Mesenchymal stem cell (in vitro differentiated cells and primary cell): ENCODE measurements around the gene EPHB6.

Experiments used
- DNase-seq: peaks from one replicate; pipeline ENCODE4 v3.0.0-alpha.2; 2013
- H2AFZ ChIP-seq: one replicate; pipeline ENCODE4 v1.6.1; 2013; ENCODE audit warnings: low read depth, mild to moderate bottlenecking, control low read depth, inconsistent platforms, low read length, moderate library complexity
- H2AK5ac ChIP-seq: 2 replicates; pipeline ENCODE4 v1.6.1; 2013; ENCODE audit warnings: low read length, moderate library complexity, mild to moderate bottlenecking, inconsistent platforms; ENCODE audit not compliant: severe bottlenecking
- H2BK120ac ChIP-seq: one replicate; pipeline ENCODE4 v1.6.1; 2013; ENCODE audit warnings: low read depth, mild to moderate bottlenecking, inconsistent platforms, low read length, moderate library complexity
- H2BK12ac ChIP-seq, 2 experiments: one replicate each; pipeline ENCODE4 v1.6.1; 2013; ENCODE audit warnings: inconsistent platforms in 2 of 2, low read length in 2 of 2, mild to moderate bottlenecking in 2 of 2, moderate library complexity in 2 of 2, control low read depth in 1 of 2
- H2BK15ac ChIP-seq: one replicate; pipeline ENCODE4 v1.6.1; 2013; ENCODE audit warnings: mild to moderate bottlenecking, low read depth, inconsistent platforms; ENCODE audit not compliant: poor library complexity, severe bottlenecking
- H2BK5ac ChIP-seq: 2 replicates; pipeline ENCODE4 v1.6.1; 2013; ENCODE audit warnings: low read depth, mild to moderate bottlenecking, low read length, control low read depth, inconsistent platforms; ENCODE audit not compliant: poor library complexity, severe bottlenecking
- H3K14ac ChIP-seq, 2 experiments: one replicate each; pipeline ENCODE4 v1.6.1; 2013; ENCODE audit warnings: inconsistent platforms in 2 of 2, low read length in 2 of 2, control low read depth in 1 of 2, mild to moderate bottlenecking in 1 of 2, moderate library complexity in 1 of 2
- H3K18ac ChIP-seq, 2 experiments: one replicate each; pipeline ENCODE4 v1.6.1; 2013; ENCODE audit warnings: inconsistent platforms in 2 of 2, low read length in 2 of 2, control low read depth in 1 of 2, low read depth in 1 of 2, mild to moderate bottlenecking in 1 of 2
- H3K23ac ChIP-seq, 2 experiments: one replicate each; pipeline ENCODE4 v1.6.1; 2013; ENCODE audit warnings: inconsistent platforms in 2 of 2, low read length in 2 of 2, mild to moderate bottlenecking in 2 of 2, moderate library complexity in 2 of 2, control low read depth in 1 of 2
- H3K27ac ChIP-seq: 2 replicates; pipeline ENCODE4 v1.5.1; 2013; ENCODE audit warnings: mild to moderate bottlenecking, moderate library complexity, low read length, control low read depth, inconsistent platforms; ENCODE audit not compliant: poor library complexity, severe bottlenecking
- H3K27me3 ChIP-seq, 2 experiments: 2 replicates each; pipeline versions ENCODE4 v1.6.1 to v1.7.0; 2013; ENCODE audit warnings: low read length in 2 of 2, mild to moderate bottlenecking in 2 of 2, moderate library complexity in 2 of 2, control low read depth in 1 of 2, inconsistent platforms in 1 of 2; ENCODE audit not compliant: control insufficient read depth in 1 of 2, insufficient read depth in 1 of 2
- H3K36me3 ChIP-seq, 2 experiments: 2 replicates each; pipeline versions ENCODE4 v1.6.1 to v1.7.0; 2013; ENCODE audit warnings: low read length in 2 of 2, control low read depth in 1 of 2, inconsistent platforms in 1 of 2, low read depth in 1 of 2, mild to moderate bottlenecking in 1 of 2; ENCODE audit not compliant: insufficient read depth in 2 of 2, control insufficient read depth in 1 of 2
- H3K4ac ChIP-seq, 2 experiments: one replicate each; pipeline ENCODE4 v1.6.1; 2013; ENCODE audit warnings: inconsistent platforms in 2 of 2, low read length in 2 of 2, mild to moderate bottlenecking in 2 of 2, moderate library complexity in 2 of 2, control low read depth in 1 of 2, low read depth in 1 of 2
- H3K4me1 ChIP-seq: 2 replicates; pipeline ENCODE4 v1.6.1; 2013; ENCODE audit warnings: low read depth, low read length, control low read depth; ENCODE audit not compliant: control insufficient read depth, insufficient read depth
- H3K4me2 ChIP-seq: 2 replicates; pipeline ENCODE4 v1.6.1; 2013; ENCODE audit warnings: low read length, mild to moderate bottlenecking, inconsistent platforms; ENCODE audit not compliant: poor library complexity, severe bottlenecking
- H3K4me3 ChIP-seq, 2 experiments: 2 replicates each; pipeline versions ENCODE4 v1.5.1 to v1.7.0; 2013; ENCODE audit warnings: low read length in 2 of 2, mild to moderate bottlenecking in 2 of 2, control low read depth in 1 of 2, low read depth in 1 of 2; ENCODE audit not compliant: insufficient read depth in 1 of 2
- H3K79me1 ChIP-seq: replicated peaks from 2 replicates; pipeline ENCODE4 v1.6.1; 2013; ENCODE audit warnings: mild to moderate bottlenecking, control low read depth, low read length, inconsistent platforms; ENCODE audit not compliant: poor library complexity, severe bottlenecking
- H3K9ac ChIP-seq: 2 replicates; pipeline ENCODE4 v1.7.0; 2013; ENCODE audit warnings: mild to moderate bottlenecking, low read length, moderate library complexity
- H3K9me3 ChIP-seq: 2 replicates; pipeline ENCODE4 v1.7.0; 2013; ENCODE audit warnings: mild to moderate bottlenecking, low read length; ENCODE audit not compliant: control insufficient read depth
- H4K8ac ChIP-seq: one replicate; pipeline ENCODE4 v1.6.1; 2013; ENCODE audit warnings: inconsistent platforms, mild to moderate bottlenecking, low read length, moderate library complexity
- H4K91ac ChIP-seq: one replicate; pipeline ENCODE4 v1.6.1; 2013; ENCODE audit warnings: mild to moderate bottlenecking, low read length, inconsistent platforms
- WGBS: methylation state at CpG from one replicate; pipeline ENCODE4 v1.1.7; 2013; ENCODE audit warnings: mixed read lengths; 5-methylcytosine and 5-hydroxymethylcytosine counted together

EPHB6 gene

GRCh38 chr7:142864980-142865747 is 10.3 kb downstream of the EPHB6 start:
- Histone ChIP-seq H3K4me3 (no peak overlapping the region), H2AFZ (no peak overlapping the region), H3K79me1 (no peaks in the 10 kb centered on the region), H3K4me1 (peaks cover 2% of the 10 kb centered on the region), H3K27ac (no peak overlapping the region), H3K9me3 (no peaks in the 10 kb centered on the region), H2BK12ac (no peak overlapping the region), H3K18ac (no peak overlapping the region), H3K36me3 (no peaks in the 10 kb centered on the region), H4K91ac (no peak overlapping the region), H3K4ac (no peak overlapping the region), H3K14ac (no peak overlapping the region), H3K9ac (no peak overlapping the region), H4K8ac (no peak overlapping the region), H2AK5ac (no peak overlapping the region), H2BK15ac (no peak overlapping the region), H3K4me2 (no peak overlapping the region), H2BK120ac (no peak overlapping the region), H3K27me3 (peaks cover 0 to 13% of the 10 kb centered on the region in 2 experiments), H3K23ac (no peak overlapping the region), H2BK5ac (no peak overlapping the region)
- WGBS, result 86% methylated on average over 12 of the region's 14 CpGs
- no peak for DNase-seq

GRCh38 chr7:142865766-142866165 is 10.9 kb downstream of the EPHB6 start:
- Histone ChIP-seq H3K4me3 (no peak overlapping the region), H3K9me3 (no peaks in the 10 kb centered on the region), H3K4ac (no peak overlapping the region), H4K8ac (no peak overlapping the region), H3K79me1 (no peaks in the 10 kb centered on the region), H2BK5ac (no peak overlapping the region), H3K23ac (no peak overlapping the region), H3K36me3 (no peaks in the 10 kb centered on the region), H2AFZ (no peak overlapping the region), H3K14ac (no peak overlapping the region), H3K18ac (no peak overlapping the region), H2BK15ac (no peak overlapping the region), H4K91ac (no peak overlapping the region), H3K4me1 (peaks cover 2% of the 10 kb centered on the region), H3K27me3 (peaks cover 0 to 13% of the 10 kb centered on the region in 2 experiments), H2BK12ac (no peak overlapping the region), H2AK5ac (no peak overlapping the region), H3K9ac (no peak overlapping the region), H3K27ac (no peak overlapping the region), H2BK120ac (no peak overlapping the region), H3K4me2 (no peak overlapping the region)
- WGBS, result 68% methylated on average over 12 of the region's 13 CpGs
- DNase-seq, result no peak

- Histone ChIP-seq H3K4me1 (peaks cover 2% of the 10 kb centered on the region), H2BK5ac (no peak overlapping the region), H3K9ac (no peak overlapping the region), H3K23ac (no peak overlapping the region), H3K79me1 (no peaks in the 10 kb centered on the region), H3K4ac (no peak overlapping the region), H4K91ac (no peak overlapping the region), H2AFZ (no peak overlapping the region), H4K8ac (no peak overlapping the region), H2BK120ac (no peak overlapping the region), H2BK15ac (no peak overlapping the region), H3K36me3 (no peaks in the 10 kb centered on the region), H3K4me3 (no peak overlapping the region), H3K4me2 (no peak overlapping the region), H2AK5ac (no peak overlapping the region), H3K14ac (no peak overlapping the region), H3K9me3 (no peaks in the 10 kb centered on the region), H3K18ac (no peak overlapping the region), H3K27ac (no peak overlapping the region), H2BK12ac (no peak overlapping the region), H3K27me3 (peaks cover 0 to 9% of the 10 kb centered on the region in 2 experiments)
- 68% methylated on average over 16 of the region's 18 CpGs for WGBS
- no peak for DNase-seq
Measured at GRCh38 chr7:142866361-142867096, 11.7 kb downstream of the EPHB6 start.

- no peak overlapping the region for H2AK5ac ChIP-seq
- no peak overlapping the region for H4K8ac ChIP-seq
- WGBS, result 69% methylated on average over 4 of the region's 4 CpGs
- H3K4me2 ChIP-seq, result no peak overlapping the region
- no peak overlapping the region for H2BK12ac ChIP-seq
- H3K9me3 ChIP-seq, result no peaks in the 10 kb centered on the region
- H3K4me3 ChIP-seq, result no peak overlapping the region
- no peak overlapping the region for H3K9ac ChIP-seq
- H2AFZ ChIP-seq, result no peak overlapping the region
- no peak overlapping the region for H4K91ac ChIP-seq
- H3K4ac ChIP-seq, result no peak overlapping the region
- H3K4me1 ChIP-seq, result peaks cover 2% of the 10 kb centered on the region
- H3K27ac ChIP-seq, result no peak overlapping the region
- no peak overlapping the region for H3K18ac ChIP-seq
- no peaks in the 10 kb centered on the region for H3K36me3 ChIP-seq
- H3K23ac ChIP-seq, result no peak overlapping the region
- no peak overlapping the region for H3K14ac ChIP-seq
- no peak overlapping the region for H2BK120ac ChIP-seq
- H3K27me3 ChIP-seq, result peaks cover 0 to 5% of the 10 kb centered on the region in 2 experiments
- H2BK15ac ChIP-seq, result no peak overlapping the region
- DNase-seq, result no peak
- no peak overlapping the region for H2BK5ac ChIP-seq
- H3K79me1 ChIP-seq, result no peaks in the 10 kb centered on the region
Measured at GRCh38 chr7:142867097-142867378, 12.2 kb downstream of the EPHB6 start.
